ENCODE measurements around the gene CYBC1. TPM values are rescaled to one million over a fixed set of nuclear protein-coding genes. Genes with fewer than 3 reads are reported as not detected.

The CYBC1 gene
- polyA plus RNA-seq, 1 donor (not counting 4 experiments of a cell fraction or from before 2014, with no cell fraction given): 30.2 TPM

DNA sequence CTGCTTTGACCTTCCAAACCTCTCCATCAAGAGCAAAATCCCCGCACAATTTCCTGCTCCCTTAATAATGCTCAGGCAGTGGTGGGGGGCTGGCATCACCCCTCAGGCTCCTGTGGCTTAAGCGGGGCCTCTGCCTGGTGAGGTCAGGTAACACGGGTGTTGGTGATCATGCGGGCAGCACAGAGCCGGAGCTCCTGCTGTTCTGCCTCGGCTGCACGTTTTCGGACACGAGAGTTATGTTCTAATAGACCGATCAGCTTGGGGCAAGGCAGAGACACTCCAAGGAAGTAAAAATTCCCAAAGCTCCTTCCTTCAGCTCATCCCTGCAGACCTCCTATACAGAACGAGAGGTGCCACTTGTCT is 14.0 kb upstream of the CYBC1 start:
- Histone ChIP-seq H3K4me1 (ENCODE audit: control insufficient read depth, extremely low read depth, insufficient read depth, low read length) (no peaks in the 10 kb centered on the region), H3K9me3 (ENCODE audit: control insufficient read depth, low read depth, low read length) (no peaks in the 10 kb centered on the region), H3K4me2 (ENCODE audit: control insufficient read depth, extremely low read depth, insufficient read depth, low read depth, low read length) (no peak overlapping the region), H3K9me1 (ENCODE audit: control insufficient read depth, extremely low read depth, insufficient read depth, low read length) (no peaks in the 10 kb centered on the region), H2AFZ (ENCODE audit: control insufficient read depth, low read length) (no peak overlapping the region), H3K27me3 (ENCODE audit: control insufficient read depth, extremely low read depth, insufficient read depth, low read length) (no peaks in the 10 kb centered on the region), H3K9ac (ENCODE audit: control insufficient read depth, extremely low read depth, insufficient read depth, low read length) (no peak overlapping the region), H3K36me3 (ENCODE audit: control insufficient read depth in 2 of 2, extremely low read depth in 1 of 2, insufficient read depth in 2 of 2, low read length in 2 of 2) (peaks cover 12 to 16% of the 10 kb centered on the region in 2 experiments), H4K20me1 (ENCODE audit: control insufficient read depth, extremely low read depth, insufficient read depth, low read length) (no peaks in the 10 kb centered on the region), H3K79me2 (ENCODE audit: control insufficient read depth, insufficient read depth, low read length) (no peaks in the 10 kb centered on the region), H3K4me3 (ENCODE audit: control insufficient read depth in 2 of 3, extremely low read depth in 1 of 3, insufficient read depth in 2 of 3, low read depth in 1 of 3, low read length in 3 of 3) (no peak overlapping the region), H3K27ac (ENCODE audit: control insufficient read depth, insufficient read depth, low read length) (no peak overlapping the region)
- DNase-seq (ENCODE audit: low read depth, low spot score) (no peak), FAIRE-seq (no peak)
- no peak for TF ChIP-seq EZH2 (IDR thresholded peaks at IDR 0.05; ENCODE audit: low read length)
- TF ChIP-seq, protein P1, sequence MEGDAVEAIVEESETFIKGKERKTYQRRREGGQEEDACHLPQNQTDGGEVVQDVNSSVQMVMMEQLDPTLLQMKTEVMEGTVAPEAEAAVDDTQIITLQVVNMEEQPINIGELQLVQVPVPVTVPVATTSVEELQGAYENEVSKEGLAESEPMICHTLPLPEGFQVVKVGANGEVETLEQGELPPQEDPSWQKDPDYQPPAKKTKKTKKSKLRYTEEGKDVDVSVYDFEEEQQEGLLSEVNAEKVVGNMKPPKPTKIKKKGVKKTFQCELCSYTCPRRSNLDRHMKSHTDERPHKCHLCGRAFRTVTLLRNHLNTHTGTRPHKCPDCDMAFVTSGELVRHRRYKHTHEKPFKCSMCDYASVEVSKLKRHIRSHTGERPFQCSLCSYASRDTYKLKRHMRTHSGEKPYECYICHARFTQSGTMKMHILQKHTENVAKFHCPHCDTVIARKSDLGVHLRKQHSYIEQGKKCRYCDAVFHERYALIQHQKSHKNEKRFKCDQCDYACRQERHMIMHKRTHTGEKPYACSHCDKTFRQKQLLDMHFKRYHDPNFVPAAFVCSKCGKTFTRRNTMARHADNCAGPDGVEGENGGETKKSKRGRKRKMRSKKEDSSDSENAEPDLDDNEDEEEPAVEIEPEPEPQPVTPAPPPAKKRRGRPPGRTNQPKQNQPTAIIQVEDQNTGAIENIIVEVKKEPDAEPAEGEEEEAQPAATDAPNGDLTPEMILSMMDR (optimal IDR thresholded peaks at IDR 0.05 in 1 of 3, IDR thresholded peaks at IDR 0.05 in 1 of 3, conservative IDR thresholded peaks at IDR 0.05 in 1 of 3; ENCODE audit: extremely low read depth in 1 of 3, insufficient read depth in 2 of 3, low read length in 3 of 3): no peak
- dilution Hi-C loops (cut with MboI; ENCODE audit: extremely low pct_ligation_motif_present, low sequenced_read_pairs): no loop called here

DNA sequence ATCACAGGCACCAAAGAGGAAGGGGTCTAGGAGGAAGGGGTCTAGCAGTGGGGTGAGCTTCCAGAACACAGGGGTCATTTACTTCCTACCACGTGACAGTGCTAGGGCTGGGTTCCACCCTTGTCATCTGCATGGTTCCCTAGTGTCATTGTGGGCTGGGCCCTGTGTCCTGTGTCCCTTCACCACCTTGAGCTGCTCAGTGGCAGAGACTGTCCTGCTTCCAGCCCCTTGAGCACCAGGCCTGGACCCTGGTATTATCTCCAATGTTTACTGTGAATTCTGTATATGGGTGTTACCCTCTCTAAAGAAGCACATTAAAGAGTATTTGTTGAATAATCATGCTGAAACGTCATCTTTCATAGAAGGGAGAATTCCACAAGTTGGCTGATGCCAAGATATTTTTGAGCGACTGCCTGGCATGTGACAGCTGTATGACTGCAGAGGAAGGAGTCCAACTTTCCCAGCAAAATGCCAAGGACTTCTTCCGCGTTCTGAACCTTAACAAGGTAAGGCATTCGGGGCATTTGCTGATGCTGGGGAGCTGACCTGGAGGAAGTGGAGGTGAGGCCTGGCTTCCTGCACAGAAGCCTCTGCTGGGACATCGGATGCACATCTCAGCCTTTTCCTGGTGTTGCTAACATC is 13.5 kb upstream of the CYBC1 start:
- dilution Hi-C loops (cut with MboI; ENCODE audit: extremely low pct_ligation_motif_present, low sequenced_read_pairs): no loop called here

More for the DNA sequence above, 13.5 kb upstream of the CYBC1 start:
- Histone ChIP-seq H3K27me3 (ENCODE audit: control insufficient read depth, extremely low read depth, insufficient read depth, low read length) (no peaks in the 10 kb centered on the region), H3K36me3 (ENCODE audit: control insufficient read depth in 2 of 2, extremely low read depth in 1 of 2, insufficient read depth in 2 of 2, low read length in 2 of 2) (peaks cover 12 to 14% of the 10 kb centered on the region in 2 experiments), H3K9me1 (ENCODE audit: control insufficient read depth, extremely low read depth, insufficient read depth, low read length) (no peaks in the 10 kb centered on the region), H2AFZ (ENCODE audit: control insufficient read depth, low read length) (no peak overlapping the region), H3K9ac (ENCODE audit: control insufficient read depth, extremely low read depth, insufficient read depth, low read length) (no peak overlapping the region), H3K79me2 (ENCODE audit: control insufficient read depth, insufficient read depth, low read length) (peaks cover 4% of the 10 kb centered on the region), H3K27ac (ENCODE audit: control insufficient read depth, insufficient read depth, low read length) (no peak overlapping the region), H3K9me3 (ENCODE audit: control insufficient read depth, low read depth, low read length) (no peaks in the 10 kb centered on the region), H3K4me3 (ENCODE audit: control insufficient read depth in 2 of 3, extremely low read depth in 1 of 3, insufficient read depth in 2 of 3, low read depth in 1 of 3, low read length in 3 of 3) (no peak overlapping the region), H3K4me2 (ENCODE audit: control insufficient read depth, extremely low read depth, insufficient read depth, low read depth, low read length) (no peak overlapping the region), H4K20me1 (ENCODE audit: control insufficient read depth, extremely low read depth, insufficient read depth, low read length) (no peaks in the 10 kb centered on the region), H3K4me1 (ENCODE audit: control insufficient read depth, extremely low read depth, insufficient read depth, low read length) (peaks cover 5% of the 10 kb centered on the region)
- DNase-seq (ENCODE audit: low read depth, low spot score): no peak
- TF ChIP-seq, protein P1 (optimal IDR thresholded peaks at IDR 0.05 in 1 of 3, IDR thresholded peaks at IDR 0.05 in 1 of 3, conservative IDR thresholded peaks at IDR 0.05 in 1 of 3; ENCODE audit: extremely low read depth in 1 of 3, insufficient read depth in 2 of 3, low read length in 3 of 3): no peak
- no peak for TF ChIP-seq EZH2 (IDR thresholded peaks at IDR 0.05; ENCODE audit: low read length)
- FAIRE-seq: no peak

Measured in keratinocyte (primary cell).